ENCODE measurements around the gene SERGEF.

- TF ChIP-seq CTCF (IDR thresholded peaks at IDR 0.05 in 4 of 5, conservative IDR thresholded peaks at IDR 0.05 in 1 of 5) (no peak), POLR2A (IDR thresholded peaks at IDR 0.05) (no peak)
Observed at GRCh38 chr11:17921659-17922415, 91.0 kb downstream of the SERGEF start.
